Heart left ventricle (tissue), 16 donors: Measurements from ENCODE around the gene STEAP2. TPM values are rescaled to one million over a fixed set of nuclear protein-coding genes. Genes with fewer than 3 reads are reported as not detected.
A peak's percentile ranks its signal among the peaks of the same experiment; 100 is the strongest.

ENCODE experiments used
- ATAC-seq, 4 donors: fragments of 200-7000 bp; cut with Tn5 transposase; one replicate each; pipeline ENCODE4 v1.9.1; 2020 to 2022; ENCODE audit warnings: moderate library complexity in 4 of 4, mild to moderate bottlenecking in 3 of 4, moderate number of reproducible peaks in 1 of 4
- DNase-seq, 5 donors: peaks; one replicate each; pipeline ENCODE4 v3.0.0-alpha.2; 2020
- H3K27ac ChIP-seq, 12 donors: fragments of 200-600 bp; sonication (generic) in 4 of 12; one replicate each; pipeline versions ENCODE4 v1.5.0 to v1.8.0; 2016 to 2022; ENCODE audit warnings: mild to moderate bottlenecking in 2 of 12
- H3K27me3 ChIP-seq, 9 donors: fragments of 200-600 bp; sonication (generic) in 2 of 9; one replicate each; pipeline versions ENCODE4 v1.5.1 to v1.8.0; 2016 to 2022; ENCODE audit warnings: mild to moderate bottlenecking in 3 of 9
- H3K36me3 ChIP-seq, 9 donors: fragments of 200-600 bp; sonication (generic) in 2 of 9; one replicate each; pipeline versions ENCODE4 v1.5.0 to v1.8.0; 2018 to 2022; ENCODE audit warnings: mild to moderate bottlenecking in 2 of 9
- H3K4me1 ChIP-seq, 12 donors: fragments of 200-600 bp; sonication (generic) in 4 of 12; one replicate each; pipeline versions ENCODE4 v1.5.0 to v1.8.0; 2016 to 2022; ENCODE audit warnings: mild to moderate bottlenecking in 3 of 12
- H3K4me3 ChIP-seq, 12 donors: fragments of 200-600 bp; sonication (generic) in 4 of 12; one replicate each; pipeline versions ENCODE4 v1.5.0 to v1.8.0; 2017 to 2022; ENCODE audit warnings: mild to moderate bottlenecking in 9 of 12, moderate library complexity in 4 of 12
- H3K9me3 ChIP-seq, 12 donors: fragments of 200-600 bp; sonication (generic) in 4 of 12; one replicate each; pipeline versions ENCODE4 v1.5.0 to v1.8.0; 2016 to 2022; ENCODE audit warnings: mild to moderate bottlenecking in 1 of 12
- POLR2A ChIP-seq, 2 donors: fragments of 450-650 bp; IDR thresholded peaks; one replicate each; pipeline ENCODE4 v1.6.1; 2017; ENCODE audit warnings: antibody characterized with exemption in 2 of 2, mild to moderate bottlenecking in 2 of 2, moderate library complexity in 2 of 2
- WGBS, 4 donors: extraction: QIAGEN DNeasy Blood & Tissue Kit in 2 of 4; methylation state at CpG; one replicate each; pipeline versions ENCODE4 v1.1.5 to v1.1.7; 2013 to 2018; 5-methylcytosine and 5-hydroxymethylcytosine counted together
- intact Hi-C, 10 donors: fragments of 100-400 bp; cut with DNase I; formaldehyde crosslinking; loops; one replicate each; pipeline versions ENCODE4 v1.11.1 to v1.14.2; 2022
- polyA plus RNA-seq, 2 donors: library from polyadenylated mRNA; stranded (reverse); fragments of 200-250 nt; gene quantifications; one replicate each; pipeline ENCODE4 v1.2.3, GENCODE V29; 2013
- total RNA-seq, 9 donors: library from RNA; depleted of rRNA in 2 of 9; stranded (reverse); fragments of >200 nt in 2 of 9; fragmentation: NEBNext Ultra II Directional in 3 of 9; extraction: Animal tissue kit (Norgen Biotek cat#: 25700) in 3 of 9; gene quantifications; one replicate each; pipeline versions ENCODE4 v1.1.0 to v1.2.4, GENCODE V29; 2016 to 2023
- TF ChIP-seq, protein P1 (sequence below), 12 donors: fragments of 200-600 bp; sonication (generic) in 4 of 12; IDR thresholded peaks; one replicate each; pipeline versions ENCODE4 v1.5.0 to v1.8.0; 2018 to 2022; ENCODE audit warnings: antibody characterized with exemption in 12 of 12, mild to moderate bottlenecking in 5 of 12
- donor health status: ischemic (EF 13 %, LVEDD 7.1; RV severe dilation, severe dysfunction).
- donor health status: healthy with polysubstance abuse.
- donor health status: DM: no; HTN: yes; CAD: no.
- donor health status: DM: no; HTN: no; CAD: no.
- donor health status: ischemic (EF 25% LVEDD 6.9; RV normal size, moderate dysfunction).
- donor health status: ischemic (EF 25% LVEDD 5.7; RV mildly dilated, moderate dysfunction).
- donor health status: healthy.
- donor health status: DM: yes; HTN: yes; CAD: no.
- donor health status: ischemic (EF 35%, LVEDD 5.7; RV mildly dilated, moderate dysfunction).
- donor health status: nonischemic (EF 11% LVEDD 7.7; RV severe dilation, severe dysfunction).
- donor health status: DM: yes; HTN: yes; CAD: no.
- donor health status: PGD.
- donor health status: ischemic (EF 29% LVEDD 5.4; RV normal size, mild dysfunction).
- donor health status: nonischemic (EF 23%, LVEDD 6.1; RV moderate dilation, normal function).

The STEAP2 gene
- total and polyA plus RNA-seq, 11 donors = 1.4 to 16.7 (median 7.3) TPM

DNA sequence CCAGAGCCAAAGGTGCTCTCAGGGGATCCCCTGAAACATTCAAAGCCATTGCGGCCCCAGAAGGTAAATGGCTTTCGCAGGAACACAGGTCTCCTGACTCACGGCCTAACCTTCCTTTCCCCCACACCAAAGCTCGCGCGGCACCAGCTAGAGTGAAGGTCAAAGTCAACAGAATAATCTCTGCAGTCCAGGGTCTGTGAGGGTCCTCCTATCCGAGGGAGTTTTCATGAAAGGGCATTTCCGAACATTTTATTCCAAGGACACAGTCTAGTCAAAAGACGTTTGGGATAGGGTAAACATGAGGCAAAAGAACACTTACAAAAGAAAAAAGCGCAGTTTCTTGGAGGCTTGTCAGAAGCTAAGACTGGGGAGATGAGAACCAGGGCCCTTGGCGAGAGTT, 559 bp upstream of the STEAP2 start:
- peak in 1 of 4 donors; percentile 4 for ATAC-seq
- WGBS, 4 donors = 21 to 37% (median 28%) methylated on average over 11 of the region's 11 CpGs
- H3K4me3 ChIP-seq = peak overlapping the region; percentile 59 to 77 (median 69)
- H3K27ac ChIP-seq = peak overlapping the region; percentile 55 to 87 (median 74)
- H3K36me3 ChIP-seq = no peaks in the 10 kb centered on the region
- H3K27me3 ChIP-seq = peaks cover 0 to 33% (median 0%) of the 10 kb centered on the region in 9 donors
- H3K9me3 ChIP-seq = no peaks in the 10 kb centered on the region
- no peak for TF ChIP-seq POLR2A (IDR thresholded peaks at IDR 0.05)
- TF ChIP-seq, protein P1, sequence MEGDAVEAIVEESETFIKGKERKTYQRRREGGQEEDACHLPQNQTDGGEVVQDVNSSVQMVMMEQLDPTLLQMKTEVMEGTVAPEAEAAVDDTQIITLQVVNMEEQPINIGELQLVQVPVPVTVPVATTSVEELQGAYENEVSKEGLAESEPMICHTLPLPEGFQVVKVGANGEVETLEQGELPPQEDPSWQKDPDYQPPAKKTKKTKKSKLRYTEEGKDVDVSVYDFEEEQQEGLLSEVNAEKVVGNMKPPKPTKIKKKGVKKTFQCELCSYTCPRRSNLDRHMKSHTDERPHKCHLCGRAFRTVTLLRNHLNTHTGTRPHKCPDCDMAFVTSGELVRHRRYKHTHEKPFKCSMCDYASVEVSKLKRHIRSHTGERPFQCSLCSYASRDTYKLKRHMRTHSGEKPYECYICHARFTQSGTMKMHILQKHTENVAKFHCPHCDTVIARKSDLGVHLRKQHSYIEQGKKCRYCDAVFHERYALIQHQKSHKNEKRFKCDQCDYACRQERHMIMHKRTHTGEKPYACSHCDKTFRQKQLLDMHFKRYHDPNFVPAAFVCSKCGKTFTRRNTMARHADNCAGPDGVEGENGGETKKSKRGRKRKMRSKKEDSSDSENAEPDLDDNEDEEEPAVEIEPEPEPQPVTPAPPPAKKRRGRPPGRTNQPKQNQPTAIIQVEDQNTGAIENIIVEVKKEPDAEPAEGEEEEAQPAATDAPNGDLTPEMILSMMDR (IDR thresholded peaks at IDR 0.05) = no peak
- DNase-seq = peak in 2 of 5 donors; percentile 23 to 30
- H3K4me1 ChIP-seq = peaks cover 0 to 18% (median 5%) of the 10 kb centered on the region in 12 donors
- intact Hi-C loops = loop anchor here in 2 of 10 donors (5.0 kb wide), 2 partner anchors 36 to 59 kb away; partner anchors contain the start of genes CFAP69 (in 1 of the 2) and STEAP1 (in 1 of the 2)

DNA sequence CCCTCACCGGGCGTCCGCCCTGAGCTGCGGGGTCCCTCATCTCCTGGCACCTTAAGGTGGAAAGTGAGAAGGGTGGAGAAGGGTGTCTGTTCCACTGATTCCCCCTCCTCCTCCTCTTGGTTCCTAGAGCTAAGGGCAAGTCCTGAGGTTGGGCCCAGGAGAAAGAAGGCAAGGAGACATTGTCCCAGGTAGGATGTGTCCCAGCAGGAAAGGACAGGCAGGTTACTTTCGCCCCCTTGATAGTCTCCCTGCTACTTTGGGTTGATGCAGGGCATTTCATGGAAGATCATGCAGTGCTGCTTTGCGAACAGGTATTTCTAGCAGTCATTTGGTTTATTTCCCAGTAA, 582 bp downstream of the STEAP2 start:
- WGBS, 4 donors = 9 to 16% (median 15%) methylated on average over 3 to 6 of the region's 6 CpGs
- TF ChIP-seq, protein P1 (IDR thresholded peaks at IDR 0.05) = no peak
- TF ChIP-seq POLR2A (IDR thresholded peaks at IDR 0.05) = no peak
- ATAC-seq = peak in 1 of 4 donors; percentile 23
- Histone ChIP-seq H3K27ac (peak overlapping the region in 11 of 12 donors; percentile 35 to 87 (median 75)), H3K27me3 (peaks cover 0 to 33% (median 0%) of the 10 kb centered on the region in 9 donors), H3K4me3 (peak overlapping the region; percentile 59 to 77 (median 69)), H3K36me3 (no peaks in the 10 kb centered on the region), H3K9me3 (no peaks in the 10 kb centered on the region), H3K4me1 (peaks cover 0 to 18% (median 5%) of the 10 kb centered on the region in 12 donors)
- intact Hi-C loops = loop anchor here in 2 of 10 donors (5.0 kb wide), 2 partner anchors 35 to 60 kb away; partner anchors contain the start of genes CFAP69 (in 1 of the 2) and STEAP1 (in 1 of the 2)
- DNase-seq = no peak

DNA sequence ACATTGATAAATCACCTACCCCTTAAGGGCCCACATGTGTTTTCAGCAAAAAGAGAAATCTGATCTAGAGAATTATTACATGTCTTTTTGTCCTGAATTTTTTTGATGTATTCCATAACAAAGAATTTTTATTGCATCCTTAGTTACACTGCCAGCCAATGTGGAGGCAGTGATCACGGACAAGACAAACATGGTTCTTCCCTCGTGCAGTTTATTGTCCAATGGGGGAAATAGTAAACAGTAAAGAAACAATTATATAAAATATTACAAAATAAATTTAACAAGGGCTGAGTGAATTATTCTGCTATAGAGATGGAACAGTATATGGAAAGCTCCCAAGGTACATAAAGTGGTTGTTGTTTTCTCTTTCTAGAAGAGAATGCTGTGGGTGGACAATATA, 2.0 kb downstream of the STEAP2 start:
- Histone ChIP-seq H3K36me3 (no peaks in the 10 kb centered on the region), H3K4me3 (peak overlapping the region in 1 of 12 donors; percentile 77), H3K27me3 (peaks cover 0 to 33% (median 0%) of the 10 kb centered on the region in 9 donors), H3K9me3 (no peaks in the 10 kb centered on the region), H3K4me1 (peaks cover 0 to 18% (median 5%) of the 10 kb centered on the region in 12 donors), H3K27ac (no peak overlapping the region)
- intact Hi-C loops = loop anchor here in 2 of 10 donors (5.0 kb wide), 2 partner anchors 34 to 61 kb away; partner anchors contain the start of genes CFAP69 (in 1 of the 2) and STEAP1 (in 1 of the 2)
- 73 to 84% (median 74%) methylated on average over 2 of the region's 2 CpGs for WGBS, 4 donors
- TF ChIP-seq, protein P1 (IDR thresholded peaks at IDR 0.05) = no peak
- ATAC-seq = no peak
- no peak for DNase-seq

DNA sequence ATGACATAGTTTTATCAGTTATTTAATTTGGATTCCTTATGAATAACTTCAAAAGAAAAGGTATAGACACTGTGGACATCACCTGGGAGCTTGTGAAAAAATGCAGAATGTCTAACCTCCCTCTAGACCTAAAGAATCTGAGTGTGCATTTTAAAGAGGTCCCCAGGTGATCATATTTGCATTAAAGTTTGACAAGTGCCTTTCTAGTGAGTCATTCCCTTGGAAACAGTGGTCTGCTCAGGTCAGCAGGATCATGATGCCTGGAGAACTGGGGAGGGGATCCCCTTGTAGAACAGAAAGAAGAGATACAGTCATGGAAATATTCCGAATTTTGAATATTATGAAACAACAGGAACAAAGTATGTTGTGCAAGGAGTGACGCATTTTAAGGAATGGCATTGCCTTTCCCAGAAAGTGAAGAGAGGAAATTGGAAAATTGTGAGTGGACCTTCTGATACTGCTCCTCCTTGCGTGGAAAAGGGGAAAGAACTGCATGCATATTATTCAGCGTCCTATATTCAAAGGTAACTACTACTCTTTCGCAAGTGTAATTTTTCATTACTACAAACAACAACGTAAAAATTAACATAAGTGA, 4.6 kb downstream of the STEAP2 start:
- Histone ChIP-seq H3K36me3 (no peaks in the 10 kb centered on the region), H3K27ac (no peak overlapping the region)
- 72 to 85% (median 81%) methylated on average over 6 of the region's 6 CpGs for WGBS, 4 donors

More for the DNA sequence above, 4.6 kb downstream of the STEAP2 start:
- Histone ChIP-seq H3K9me3 (no peaks in the 10 kb centered on the region), H3K4me3 (no peak overlapping the region), H3K27me3 (peaks cover 0 to 25% (median 0%) of the 10 kb centered on the region in 9 donors), H3K4me1 (peaks cover 0 to 13% (median 1%) of the 10 kb centered on the region in 12 donors)
- TF ChIP-seq, protein P1 (IDR thresholded peaks at IDR 0.05) = no peak
- no peak for TF ChIP-seq POLR2A (IDR thresholded peaks at IDR 0.05)
- DNase-seq = no peak
- intact Hi-C loops = no loop called here
- ATAC-seq = no peak
